CD4-positive, alpha-beta T cell treated with Interleukin-17A for 1 hour (primary cell): ENCODE data around the gene PAIP2.
"Not testable (repeated sequence)": the region's sequence is repeated elsewhere in the genome, so short reads cannot be mapped to it uniquely, and the experiment has no call there.

Experiments
- DNase-seq: peaks from one replicate; pipeline ENCODE4 v3.0.0-alpha.2; 2020

PAIP2 gene, protein sequence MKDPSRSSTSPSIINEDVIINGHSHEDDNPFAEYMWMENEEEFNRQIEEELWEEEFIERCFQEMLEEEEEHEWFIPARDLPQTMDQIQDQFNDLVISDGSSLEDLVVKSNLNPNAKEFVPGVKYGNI

DNA sequence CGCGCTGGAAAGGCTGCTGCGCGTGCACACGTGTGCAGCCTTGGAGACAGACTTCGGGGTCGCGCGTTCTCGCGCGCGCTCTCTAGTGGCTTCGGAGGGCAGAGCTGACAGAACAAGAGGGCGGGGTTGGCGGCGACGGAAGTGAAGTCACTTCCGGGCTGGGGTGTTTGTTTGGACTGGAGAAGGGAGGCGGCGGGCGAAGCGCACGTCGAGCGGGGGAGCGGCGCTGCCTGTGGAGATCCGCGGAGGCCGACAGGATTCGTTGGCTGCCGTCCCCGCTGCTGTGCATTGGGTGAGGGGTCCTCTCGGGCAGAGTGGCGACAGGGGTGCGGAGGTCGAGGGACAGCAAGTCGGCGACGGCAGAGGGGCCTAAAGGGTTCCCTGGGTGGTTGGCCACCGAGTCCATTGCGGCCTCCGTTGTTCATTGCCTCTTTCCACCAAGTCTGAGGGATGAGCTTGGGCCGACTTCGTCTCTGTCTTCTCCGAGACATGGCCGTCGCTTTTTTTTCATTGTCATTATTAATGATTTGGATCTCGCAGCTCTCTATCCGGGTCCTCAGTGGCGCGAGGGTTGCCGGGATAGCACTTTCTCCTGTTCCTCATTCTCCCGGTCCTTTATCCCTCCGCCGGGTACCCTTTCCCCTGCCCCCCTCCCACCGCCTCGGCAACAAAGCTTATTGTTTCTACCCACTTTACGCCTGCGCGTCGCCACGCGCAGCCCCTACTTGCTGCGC, at the start of gene PAIP2:
TSS of gene PAIP2 (plus strand) at position 166 of the 734 bp plus-strand sequence. CDS start 21,931 bp downstream, outside the sequence.
- DNase-seq: peak; percentile 98

DNA sequence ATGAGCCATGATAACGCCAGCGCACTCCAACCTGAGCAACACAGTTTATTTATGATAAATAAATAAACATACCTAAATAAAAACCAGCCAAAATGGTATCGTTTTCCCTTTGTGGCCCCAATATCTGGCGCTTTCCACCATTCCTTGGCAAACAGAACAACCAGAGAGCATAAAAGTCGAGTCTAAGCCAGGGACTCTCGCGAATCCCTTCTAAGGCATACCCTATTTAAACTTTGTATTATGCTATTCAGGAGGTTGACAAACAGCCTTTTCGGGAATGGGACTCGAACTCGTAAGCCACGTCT, 48.5 kb upstream of the PAIP2 start:
- DNase-seq: no peak

DNA sequence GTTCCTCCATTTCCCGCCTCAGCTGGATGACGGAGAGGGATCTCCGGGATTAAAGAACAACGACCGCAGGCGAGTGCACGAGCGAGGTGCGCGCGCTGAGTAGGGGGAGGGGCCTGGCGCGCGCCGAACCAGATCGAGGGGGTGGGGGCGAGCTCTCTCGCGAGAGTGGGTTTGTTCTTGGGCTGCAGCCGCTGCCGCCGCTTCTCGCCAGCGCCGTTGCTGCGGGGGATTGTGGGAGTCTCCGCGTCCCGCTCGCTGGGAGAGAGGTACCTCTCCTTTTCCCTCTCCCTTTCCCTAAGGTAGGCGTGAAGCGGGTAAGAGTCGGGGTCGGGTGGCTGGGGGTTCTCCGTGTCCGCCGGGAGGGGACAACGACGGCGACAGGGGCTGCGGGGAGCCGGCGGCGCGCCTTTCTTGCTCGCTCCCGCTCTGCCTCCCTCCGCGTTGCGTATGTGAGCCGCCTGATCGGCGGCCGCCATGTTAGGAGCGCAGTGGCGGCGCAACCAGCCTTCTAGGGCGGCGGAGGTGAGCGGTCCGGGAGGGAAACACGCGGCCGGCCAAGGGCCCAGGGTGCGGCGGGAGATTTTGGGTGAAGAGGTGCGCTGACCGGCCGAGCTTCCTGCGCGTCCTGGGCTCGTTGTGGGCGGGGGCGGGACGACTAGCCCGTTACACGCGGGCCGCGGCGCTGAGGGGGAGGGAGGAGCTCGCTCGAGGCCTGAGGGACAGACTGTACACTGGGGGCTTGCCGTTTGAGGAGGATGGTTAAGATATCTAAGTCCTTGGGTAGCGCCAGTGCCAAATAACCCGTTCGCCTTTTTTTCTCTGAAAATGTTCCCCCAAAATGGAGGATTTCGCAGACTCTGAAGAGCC, 47.9 kb upstream of the PAIP2 start, which contains the start of gene MATR3:
TSS of gene MATR3 (plus strand) at position 234 of the 867 bp plus-strand sequence. CDS start 13,676 bp downstream, outside the sequence.
- DNase-seq: peak; percentile 93

DNA sequence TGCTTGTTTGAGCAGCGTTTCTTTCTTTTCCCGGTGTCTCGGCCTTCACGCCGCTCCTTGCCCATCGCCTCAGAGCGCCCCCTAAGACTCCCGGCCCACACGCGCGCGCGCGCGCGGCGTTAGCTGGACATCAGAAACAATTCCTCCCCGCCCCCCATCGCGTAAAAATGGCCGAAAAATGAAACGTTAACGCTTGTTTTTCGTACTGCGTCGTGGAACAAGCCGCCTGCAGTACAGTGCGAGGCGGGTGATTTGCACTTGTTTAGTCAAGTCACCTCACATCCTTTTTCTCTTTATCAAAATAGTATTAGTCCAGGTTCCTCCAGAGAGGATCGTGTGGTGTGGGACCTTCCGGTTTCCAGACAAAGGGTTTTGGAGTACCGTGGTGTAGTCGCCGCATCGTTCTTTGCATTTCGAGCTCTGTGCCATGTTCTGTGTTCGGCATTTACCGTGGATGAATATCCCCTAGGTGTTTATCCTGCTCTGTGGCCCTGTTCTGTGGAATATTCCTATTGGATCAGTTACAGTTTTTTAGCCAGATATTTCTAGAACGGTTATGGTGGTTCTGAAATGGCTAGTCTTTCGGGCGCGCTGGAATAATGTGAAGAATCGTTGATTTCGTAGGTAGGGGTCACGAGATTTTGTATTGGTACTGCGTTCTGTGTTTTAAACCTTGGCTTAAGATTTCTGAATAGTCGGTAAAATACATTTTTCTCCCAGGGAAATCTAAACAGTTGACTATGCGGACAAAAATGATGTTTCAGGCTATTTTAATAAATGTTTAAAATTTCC, 47.1 kb upstream of the PAIP2 start:
- peak; percentile 71 for DNase-seq

DNA sequence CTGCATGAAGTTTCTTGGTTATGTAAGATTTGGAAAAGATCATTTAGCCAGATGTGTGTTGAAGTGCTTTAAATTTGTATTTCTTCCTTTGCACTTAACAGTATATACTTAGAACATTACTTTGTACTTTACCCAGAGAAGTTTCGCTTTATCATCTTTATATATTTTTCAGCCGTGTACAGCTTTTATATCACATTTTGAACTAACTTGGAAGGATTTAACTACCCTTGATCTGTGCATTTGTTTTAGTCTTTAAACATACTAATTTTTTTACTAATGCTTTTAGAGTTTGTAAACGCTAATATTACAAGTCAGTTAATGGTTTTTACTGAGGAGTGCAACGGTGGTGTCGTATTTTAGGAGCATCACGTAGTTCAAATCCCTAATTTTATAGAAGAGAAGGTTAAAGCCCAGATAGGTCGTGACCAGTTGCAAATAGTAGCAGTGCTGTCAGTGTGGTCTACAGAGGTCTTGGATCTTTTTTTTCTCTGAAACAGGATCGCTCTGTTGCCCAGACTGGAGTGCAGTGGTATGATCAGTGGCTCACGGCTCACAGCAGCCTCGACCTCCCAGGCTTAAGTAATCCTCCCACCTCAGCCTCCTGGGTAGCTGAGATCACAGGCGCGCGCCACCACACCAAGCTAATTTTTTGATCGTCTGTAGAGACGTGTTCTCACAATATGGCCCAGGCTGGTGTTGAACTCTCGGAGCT, 46.2 kb upstream of the PAIP2 start:
- DNase-seq: peak; percentile 38

DNA sequence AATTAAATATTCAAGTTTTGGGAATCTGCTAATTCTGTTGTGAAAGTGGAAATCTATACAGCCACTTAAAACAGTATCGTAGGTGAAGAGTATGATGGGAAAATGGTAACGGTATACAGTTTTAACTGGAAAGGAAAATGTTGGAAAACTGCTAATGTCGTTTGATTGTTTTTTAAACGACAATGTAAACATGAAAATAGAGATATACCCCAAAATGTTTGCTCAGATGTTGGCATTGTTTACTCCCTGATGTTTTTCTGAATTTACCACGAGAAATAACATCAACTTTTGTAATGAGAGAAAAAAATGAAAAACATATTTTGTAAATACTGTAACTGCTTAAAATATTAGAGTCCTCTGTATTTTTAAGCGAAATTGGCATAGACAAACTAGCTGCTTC, 45.5 kb upstream of the PAIP2 start:
- DNase-seq: no peak

DNA sequence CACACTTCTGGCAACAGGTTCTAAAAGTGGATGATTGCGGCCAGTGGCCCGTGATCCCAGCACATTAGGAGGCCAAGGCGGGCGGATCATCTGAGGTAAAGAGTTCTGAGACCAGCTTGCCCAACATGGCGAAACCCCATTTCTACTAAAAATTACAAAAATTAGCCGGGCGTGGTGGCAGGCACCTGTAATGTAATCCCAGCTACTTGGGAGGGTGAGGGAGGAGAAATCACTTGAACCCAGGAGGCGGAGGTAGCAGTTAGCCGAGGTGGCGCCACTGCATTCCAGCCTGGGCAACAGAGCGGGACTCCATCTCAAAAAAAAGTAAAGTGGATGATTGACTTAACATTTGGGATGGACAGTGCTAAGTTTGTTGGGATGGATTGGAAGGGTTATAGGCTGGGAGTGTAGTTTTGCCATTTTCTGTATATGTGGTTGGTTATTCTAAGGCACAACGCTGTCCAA, 44.8 kb upstream of the PAIP2 start:
- DNase-seq: no peak

DNA sequence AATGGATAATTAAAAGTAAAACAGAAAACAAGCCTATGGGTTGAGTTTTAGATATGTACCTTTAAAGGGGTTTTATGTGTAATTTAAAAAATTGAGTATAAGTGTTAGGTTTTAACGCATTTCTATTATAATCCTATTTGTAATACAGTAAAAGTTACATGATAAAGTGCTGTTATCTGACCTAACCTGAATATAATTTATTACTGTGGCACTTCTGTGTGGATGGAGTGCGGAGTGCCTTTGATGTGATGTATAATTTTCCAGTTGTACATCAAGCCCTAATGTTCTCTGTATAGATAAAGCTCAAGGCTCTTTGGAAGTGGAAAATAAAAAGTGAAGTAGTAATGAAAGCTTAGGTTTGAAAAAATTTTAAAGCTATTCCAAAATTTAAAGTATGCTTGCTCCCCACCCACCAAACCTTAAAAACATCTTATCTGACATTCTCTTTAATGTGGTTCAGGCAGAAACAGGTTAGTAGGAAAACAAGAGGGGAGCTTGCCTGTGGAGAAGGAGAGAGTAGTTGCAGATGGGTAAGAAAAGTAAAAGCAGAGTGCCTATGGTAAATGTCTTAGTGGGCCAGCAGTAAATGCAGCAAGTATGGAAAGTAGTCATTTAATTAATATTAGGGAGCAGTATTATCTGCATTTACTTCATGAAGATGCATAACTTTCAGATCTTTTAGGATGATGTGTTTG, 44.1 kb upstream of the PAIP2 start:
- DNase-seq: no peak

DNA sequence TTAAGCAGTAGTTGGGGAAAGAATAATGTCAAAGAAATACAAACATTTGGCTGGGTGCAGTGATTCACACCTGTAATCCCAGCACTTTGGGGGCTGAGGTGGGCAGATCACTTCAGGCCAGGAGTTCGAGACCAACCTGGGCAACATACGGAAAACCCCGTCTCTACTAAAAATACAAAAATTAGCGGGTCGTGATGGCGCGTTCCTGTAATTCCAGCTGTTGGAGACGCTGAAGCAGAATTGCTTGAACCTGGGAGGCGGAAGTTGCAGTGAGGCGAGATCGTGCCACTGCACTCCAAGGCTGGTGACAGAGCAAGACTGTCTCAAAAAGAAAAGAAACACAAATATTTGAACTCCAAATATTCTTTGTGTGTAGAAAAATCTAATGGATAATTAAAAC, 43.4 kb upstream of the PAIP2 start:
- no peak for DNase-seq

DNA sequence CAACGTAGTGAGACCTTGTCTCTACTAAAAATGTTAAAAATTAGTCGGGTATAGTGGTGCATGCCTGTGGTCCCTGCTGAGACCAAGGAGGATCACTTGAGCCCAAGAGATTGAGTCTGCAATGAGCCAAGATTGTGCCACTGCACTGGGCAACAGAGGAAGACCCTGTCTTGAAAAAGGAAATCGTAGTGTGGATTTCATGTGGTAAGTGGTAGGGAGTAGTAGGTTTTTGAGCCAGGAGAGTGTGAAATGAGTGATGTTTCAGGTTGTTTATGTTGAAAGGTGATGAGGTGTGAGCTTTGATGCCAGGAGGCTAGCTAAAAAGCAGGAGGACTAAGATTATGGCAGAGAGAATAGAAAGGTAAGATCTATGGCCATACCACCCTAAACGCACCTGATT, 42.2 kb upstream of the PAIP2 start:
- DNase-seq: peak; percentile 34

DNA sequence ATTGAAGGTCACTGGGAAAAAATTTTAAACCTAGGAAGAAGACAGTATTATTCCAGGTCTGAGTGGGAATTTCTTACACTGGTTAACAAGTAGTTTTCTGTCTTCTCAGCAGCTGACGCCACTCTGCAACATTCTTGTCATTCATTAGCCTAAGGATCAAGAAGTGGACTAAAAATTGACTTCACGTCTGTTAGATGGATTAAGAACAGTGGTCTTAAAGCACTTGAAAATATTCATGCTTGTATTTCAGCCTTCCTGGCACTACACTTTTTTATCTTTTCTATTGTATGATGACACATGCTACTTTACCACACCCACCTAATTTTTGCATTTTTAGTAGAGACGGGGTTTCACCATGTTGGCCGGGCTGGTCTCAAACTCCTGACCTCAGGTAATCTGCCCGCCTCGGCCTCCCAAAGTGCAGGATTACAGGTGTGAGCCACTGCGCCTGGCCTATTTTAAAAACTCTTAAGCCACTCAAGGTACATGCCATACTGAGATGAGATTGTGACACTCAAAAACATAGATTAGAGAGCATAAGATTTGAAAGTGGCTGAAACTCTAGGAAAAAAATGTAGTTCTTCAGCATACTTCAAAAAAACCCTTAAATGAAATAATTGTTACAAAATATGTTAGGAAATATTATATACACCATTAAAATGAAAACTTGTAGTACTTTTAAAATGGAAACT, 39.7 kb upstream of the PAIP2 start:
- no peak for DNase-seq

DNA sequence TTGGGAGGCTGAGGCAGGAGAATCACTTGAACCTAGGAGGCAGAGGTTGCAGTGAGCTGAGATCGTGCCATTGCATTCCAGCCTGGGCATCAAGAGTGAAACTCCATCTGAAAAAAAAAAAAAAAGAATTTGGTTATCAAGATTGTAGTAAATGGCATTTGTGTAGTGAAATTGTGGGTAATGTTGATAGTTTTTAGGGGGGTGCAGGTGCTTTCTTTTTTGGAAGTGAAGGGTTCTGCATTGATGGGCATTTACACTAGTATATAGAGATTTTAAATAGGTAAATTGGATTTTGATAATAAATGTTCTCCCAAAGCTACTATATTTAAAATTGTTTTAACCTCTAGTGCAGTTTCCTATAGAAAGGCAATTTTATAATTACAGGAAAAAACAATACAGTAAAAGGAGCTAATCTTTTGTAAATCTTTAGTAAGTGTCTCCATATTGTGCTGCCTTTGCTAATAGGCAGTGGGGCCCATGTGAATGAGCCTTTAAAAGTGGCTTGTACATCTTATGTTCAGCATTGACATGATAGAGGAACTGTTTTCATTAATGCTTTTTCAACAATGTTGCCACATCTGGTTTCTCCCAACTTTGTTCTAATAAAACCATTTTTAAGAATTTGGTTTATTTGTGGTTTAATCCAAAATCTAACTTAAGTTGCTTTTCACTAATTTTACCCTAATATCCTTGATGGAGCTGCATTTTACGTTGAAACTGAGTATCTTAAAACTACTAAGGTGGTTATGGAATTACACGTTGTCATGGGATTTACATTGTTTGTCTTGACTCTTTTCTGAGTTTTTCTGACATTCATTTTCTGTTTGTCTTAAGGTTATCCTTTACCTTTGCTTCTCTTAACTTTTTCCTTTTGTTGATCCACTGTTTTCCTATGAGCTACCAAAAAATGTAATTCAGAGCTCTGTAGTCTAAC, 37.0 kb upstream of the PAIP2 start:
- no peak for DNase-seq

DNA sequence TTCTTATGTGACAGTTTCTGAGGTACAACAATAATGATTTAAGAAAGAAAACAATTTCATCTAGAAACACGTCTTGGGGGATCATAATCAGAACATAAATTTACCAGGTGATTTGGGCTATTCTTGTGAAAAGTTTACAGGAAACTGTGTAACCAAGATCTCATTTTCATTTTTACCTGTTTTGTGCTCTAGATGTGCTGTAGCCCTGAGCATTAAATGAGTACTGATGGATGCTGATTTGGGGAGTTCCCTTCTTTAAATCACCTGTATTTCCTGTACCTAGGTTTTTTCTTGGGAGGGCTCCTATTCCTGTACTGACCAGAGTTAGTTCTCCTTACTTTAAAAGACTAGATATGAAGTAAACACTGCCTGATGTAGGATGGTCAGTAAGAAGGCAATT, 35.5 kb upstream of the PAIP2 start:
- no peak for DNase-seq

DNA sequence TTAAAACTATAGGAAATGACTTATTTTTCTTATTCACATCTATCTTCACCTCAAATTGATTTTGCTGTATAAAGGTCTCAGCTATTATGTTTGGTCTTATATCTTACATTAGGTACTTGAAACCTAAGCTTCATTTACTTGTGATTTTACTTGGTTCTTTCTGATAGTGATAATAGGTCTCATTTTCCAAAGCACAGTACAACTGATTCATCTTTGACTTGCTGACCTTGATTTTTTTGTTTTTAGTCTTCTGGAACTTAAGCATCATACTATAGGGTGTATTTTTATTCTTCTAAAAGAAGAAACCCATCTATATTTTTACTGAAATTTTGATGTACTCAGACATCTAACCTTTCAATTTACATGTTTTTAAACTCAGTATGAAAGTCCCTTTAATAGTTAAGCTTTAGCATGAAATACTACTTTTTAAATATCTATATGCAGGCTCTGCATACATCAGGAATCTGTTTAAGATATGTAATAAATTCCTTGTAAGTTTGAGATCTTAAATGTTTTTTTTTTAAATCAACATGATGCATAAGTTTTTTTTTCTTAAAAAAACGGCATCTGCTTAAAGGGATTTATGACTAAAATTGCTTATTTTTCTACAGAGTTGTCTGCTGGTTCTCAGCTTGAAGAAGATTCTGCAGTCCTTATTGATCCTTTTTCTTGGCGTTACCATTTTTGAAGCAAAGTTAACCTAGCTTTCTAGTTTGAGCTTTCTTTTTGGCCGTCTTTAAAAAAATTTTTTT, 34.9 kb upstream of the PAIP2 start:
- DNase-seq: no peak

DNA sequence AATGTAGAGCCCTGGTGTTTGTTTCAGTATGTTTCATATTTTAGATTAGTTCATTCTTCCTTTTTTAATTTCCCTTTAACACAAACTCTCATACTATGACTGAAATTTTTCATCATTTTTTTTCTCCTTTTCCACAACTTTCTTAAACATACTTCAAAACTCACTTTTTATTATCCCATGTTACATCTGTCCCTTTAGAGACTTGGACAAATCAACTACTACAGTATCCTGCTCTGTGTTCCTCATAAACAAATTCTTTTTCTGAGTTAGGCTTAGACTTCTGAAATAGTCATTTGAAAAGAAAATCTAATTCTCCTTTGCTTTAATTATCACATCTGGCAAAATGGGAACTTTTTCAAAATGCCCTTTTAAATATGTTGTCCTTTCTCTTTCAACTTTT, 32.9 kb upstream of the PAIP2 start:
- no peak for DNase-seq

DNA sequence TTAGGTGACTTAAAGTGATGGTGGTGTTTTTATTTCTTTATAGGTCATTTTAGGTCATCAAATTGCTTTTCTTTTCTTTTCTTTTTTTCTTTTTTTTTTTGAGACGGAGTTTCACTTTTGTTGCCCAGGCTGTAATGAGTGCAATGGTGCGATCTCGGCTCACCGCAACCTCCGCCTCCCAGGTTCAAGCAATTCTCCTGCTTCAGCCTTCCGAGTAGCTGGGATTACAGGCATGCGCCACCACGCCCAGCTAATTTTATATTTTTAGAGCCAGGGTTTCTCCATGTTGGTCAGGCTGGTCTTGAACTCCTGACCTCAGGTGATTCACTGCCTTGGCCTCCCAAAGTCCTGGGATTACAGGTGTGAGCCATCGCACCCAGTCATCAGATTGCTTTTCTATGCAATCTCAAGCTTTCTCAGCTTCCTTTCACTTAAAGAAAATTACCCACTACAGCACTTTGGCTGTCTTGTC, 30.9 kb upstream of the PAIP2 start:
- not testable (repeated sequence) for DNase-seq

DNA sequence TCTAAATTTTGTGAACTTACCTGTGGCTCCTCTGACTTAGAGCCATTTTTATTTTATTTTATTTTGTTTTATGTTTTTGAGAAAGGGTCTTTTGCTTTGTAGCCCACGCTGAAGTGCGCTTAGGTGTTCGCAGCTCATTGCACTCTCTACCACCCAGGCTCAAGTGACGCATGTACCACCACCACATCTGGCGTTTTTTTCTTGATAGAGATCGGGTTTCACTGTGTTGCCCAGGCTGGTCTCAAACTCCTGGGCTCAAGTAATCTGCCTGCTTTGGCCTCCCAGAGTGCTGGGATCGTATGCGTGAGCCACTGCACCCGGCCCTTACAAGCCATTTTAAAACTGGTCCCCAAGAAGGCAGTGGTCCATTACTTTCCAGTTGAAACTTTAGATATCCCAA, 29.6 kb upstream of the PAIP2 start:
- no peak for DNase-seq

DNA sequence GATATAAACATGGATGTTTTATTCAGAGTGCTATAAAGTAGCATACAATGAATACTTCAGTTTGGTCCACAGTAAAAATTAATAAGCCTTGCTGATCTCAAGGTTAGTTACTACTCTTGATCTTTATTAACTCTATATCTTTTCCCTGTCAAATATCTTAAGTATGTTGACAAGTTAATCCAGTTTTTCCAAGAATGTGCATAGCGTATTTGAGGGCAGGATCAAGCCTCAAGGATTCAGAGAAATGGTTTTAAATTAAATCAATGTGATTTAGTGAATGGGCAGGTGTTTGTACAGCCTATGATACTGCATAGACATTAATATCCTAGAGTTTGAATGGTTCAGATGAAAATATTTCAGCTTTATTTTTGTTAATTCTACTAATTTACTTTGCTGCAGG, 27.4 kb upstream of the PAIP2 start:
- no peak for DNase-seq

DNA sequence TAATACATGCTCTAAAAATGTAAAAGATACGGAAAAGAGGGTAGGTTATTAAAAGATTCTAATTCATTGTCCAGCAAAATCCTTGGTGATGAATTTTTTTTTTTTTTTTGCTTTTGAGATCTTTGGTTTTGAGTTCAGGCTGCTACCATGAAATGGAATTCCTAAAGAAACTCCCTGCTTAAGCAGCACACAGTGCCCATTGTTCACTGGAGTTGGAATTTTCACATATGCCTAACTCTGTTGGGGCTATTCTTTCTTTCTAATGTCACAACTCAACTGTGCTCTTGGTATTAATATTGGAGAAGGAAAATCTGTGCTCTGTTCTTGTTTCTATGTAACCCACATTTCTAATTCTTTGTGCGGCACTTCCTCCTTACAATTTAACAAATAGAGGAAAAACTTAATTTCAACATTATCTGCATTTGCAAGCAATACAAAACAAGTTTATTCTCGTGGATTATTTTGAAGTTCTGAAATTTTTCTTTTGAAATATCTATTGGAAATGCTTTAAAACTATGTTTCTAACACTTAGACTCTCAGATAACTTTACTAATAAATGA, 26.5 kb upstream of the PAIP2 start:
- DNase-seq: no peak
